Occipital lobe (tissue), 2 donors: ENCODE results near the gene BNIPL. TPM values are rescaled to one million over a fixed set of nuclear protein-coding genes. Genes with fewer than 3 reads are reported as not detected.

Source experiments
- DNase-seq: peaks from one replicate; lab custom pipeline; 2025; lab: John Stamatoyannopoulos, UW
- total RNA-seq: library from RNA; depleted of rRNA; stranded (reverse); fragments of >200 nt; gene quantifications from one replicate; pipeline ENCODE4 v1.2.3, GENCODE V29; 2014

Gene BNIPL, protein sequence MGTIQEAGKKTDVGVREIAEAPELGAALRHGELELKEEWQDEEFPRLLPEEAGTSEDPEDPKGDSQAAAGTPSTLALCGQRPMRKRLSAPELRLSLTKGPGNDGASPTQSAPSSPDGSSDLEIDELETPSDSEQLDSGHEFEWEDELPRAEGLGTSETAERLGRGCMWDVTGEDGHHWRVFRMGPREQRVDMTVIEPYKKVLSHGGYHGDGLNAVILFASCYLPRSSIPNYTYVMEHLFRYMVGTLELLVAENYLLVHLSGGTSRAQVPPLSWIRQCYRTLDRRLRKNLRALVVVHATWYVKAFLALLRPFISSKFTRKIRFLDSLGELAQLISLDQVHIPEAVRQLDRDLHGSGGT
- 0.16 TPM for total RNA-seq

DNA sequence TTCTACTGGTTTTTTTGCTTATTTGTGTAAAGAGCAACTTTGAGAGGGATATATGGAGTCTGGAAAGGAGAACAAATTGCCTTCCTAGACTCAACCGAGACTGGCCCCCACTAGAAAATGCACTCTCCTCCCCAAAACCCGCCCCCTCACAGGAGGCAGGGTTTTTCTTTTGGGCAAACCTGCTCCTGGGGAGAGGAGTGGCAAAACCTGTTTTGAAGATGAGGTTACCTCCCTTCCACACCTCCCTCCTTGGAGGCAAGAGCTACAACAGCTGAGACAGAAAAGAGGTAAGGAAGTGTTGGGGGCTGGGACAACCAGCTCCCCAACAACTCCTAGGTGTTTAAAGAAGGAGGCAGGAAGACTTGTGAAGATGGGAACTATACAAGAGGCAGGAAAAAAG, at the start of gene BNIPL:
BNIPL (plus strand) TSS at position 231 of the 400 bp plus-strand sequence; CDS start at position 371, 140 bp downstream.
- DNase-seq: no peak

DNA sequence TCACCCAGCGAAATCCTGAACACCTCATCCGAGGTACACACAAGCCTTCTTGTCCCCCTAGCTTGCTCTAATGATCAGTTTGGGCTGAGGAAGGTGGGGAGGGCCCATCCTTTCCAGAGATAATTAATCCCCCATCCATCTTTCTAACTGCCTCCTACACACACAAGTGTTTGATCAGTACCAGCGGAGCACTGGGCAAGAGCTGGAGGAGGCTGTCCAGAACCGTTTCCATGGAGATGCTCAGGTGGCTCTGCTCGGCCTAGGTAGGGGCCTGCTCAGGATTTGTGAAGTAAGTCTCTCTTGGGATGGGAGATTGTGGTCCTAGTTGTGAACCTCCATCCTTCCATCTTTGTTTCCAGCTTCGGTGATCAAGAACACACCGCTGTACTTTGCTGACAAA, 48.5 kb upstream of the BNIPL start:
- DNase-seq: no peak

DNA sequence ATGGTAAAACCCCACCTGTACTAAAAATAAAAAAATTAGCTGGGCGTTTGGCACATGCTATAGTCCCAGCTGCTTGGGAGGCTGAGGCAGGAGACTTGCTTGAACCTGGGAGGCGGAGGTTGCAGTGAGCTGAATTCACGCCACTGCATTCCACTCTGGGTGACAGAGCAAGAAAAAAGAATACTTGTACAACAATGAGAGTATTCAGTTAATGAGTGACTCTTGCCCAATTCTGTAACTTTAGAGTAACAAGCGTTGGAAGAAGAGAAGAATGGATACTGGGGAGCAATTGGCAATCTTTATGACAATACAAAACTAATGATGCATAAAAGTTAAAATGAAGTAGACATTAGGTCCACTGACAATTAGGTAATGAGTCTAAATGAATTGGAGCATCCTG, 43.8 kb upstream of the BNIPL start:
- DNase-seq: no peak

DNA sequence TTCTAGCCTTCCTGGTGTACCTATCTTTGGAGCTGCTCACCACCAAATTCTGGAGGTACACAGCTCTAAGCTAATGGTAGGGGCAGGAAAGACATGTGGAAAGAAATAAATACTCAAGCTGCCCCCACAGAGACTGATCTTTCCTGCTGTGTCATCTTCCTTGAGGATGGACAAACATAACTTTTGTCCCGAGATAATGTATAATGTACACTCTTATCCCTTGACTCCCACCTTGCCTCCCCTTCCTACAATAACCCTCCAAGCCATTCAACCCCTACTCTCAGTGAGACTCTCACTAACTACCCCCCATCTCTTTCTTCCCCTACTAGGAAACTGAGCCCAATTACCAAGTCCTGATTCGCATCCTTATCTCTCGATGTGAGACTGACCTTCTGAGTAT, 42.1 kb upstream of the BNIPL start:
- no peak for DNase-seq

DNA sequence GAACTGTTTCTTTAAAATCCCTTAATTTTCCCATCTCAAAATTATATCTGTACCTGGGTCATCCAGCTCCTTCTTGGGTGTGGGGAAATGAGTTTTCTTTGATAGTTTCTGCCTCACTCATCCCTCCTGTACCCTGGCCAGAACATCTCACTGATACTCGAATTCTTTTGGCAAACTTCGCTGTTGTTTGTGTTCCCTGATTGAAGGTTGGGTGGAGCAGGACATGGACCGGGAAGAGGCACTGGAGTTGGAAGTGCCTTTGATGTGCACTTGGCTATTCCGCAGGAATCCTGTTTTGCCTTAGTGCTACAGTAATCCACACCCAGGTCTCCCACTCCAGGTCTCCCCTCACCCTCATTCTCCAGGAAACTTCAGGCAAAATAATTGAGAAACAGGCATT, 40.9 kb upstream of the BNIPL start:
- no peak for DNase-seq

DNA sequence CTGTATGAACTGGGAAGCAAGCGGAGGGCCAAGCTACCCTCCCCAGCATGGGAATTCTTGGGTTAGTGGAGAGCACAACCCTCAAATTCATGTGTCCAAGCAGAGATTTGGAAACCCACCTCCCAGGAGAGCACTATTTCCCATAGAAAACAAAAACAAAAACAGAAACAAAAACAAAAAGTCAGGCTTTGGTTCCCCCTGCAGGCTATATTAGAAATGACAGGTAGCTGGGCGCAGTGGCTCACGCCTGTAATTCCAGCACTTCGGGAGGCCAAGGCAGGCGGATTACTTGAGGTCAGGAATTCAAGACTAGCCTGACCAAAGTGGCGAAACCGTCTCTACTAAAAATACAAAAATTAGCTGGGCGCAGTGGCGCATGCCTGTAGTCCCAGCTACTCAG, 40.5 kb upstream of the BNIPL start:
- peak; percentile 14 for DNase-seq

DNA sequence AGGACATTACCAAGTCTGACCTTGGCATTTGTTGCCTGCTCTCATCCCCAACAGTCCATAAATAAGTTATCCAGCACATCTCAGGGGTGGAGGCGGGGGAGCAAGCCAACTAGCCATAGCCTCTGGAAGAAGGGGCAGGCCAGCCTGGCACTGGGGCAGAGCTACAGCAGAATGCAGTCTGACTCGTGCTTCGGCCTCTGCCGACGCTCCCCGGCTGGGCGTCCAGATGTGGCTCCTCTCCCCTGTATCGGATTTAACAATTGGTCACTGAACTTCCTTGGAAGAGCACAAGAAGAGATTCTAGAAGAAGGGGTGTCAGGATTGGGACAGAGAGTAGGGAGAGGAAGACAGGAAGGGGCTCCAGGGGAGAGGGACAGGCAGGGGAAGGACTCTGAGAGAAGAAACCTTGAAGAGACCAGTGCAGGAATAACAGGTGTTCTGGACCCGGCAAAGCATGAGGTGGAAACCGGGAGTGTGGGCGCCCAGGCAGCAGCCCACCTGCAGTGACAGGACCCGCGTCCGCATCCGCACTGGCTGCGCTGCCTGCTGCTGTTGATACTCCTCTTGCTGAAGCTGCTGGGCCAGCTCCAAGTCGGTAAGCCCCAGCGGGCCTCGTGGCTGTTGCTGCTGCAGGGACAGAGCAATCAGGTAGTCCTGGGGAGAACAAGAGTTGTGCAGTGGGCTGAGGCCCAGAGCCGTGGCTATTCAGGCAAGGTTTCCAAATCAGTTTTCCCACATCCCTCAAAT, 39.1 kb upstream of the BNIPL start:
- no peak for DNase-seq

DNA sequence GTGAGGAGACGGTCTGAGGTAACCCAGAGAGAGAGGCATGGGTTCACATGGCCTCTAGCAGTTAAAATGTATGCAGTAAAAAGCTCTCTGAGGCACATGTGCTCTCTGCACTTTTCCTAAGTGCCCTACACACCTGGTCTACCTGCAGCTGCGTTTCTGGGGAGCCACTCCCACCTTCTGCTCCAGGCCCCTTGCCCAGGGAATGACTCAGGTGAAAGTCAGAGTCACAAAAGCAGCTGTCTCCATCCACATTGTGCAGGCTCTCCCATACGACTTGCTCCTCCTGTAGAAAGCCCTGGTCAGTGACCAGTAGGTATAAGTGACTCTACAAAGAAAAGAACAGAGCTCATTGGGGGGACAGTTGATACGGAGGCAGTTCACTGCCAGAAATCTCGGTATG, 38.4 kb upstream of the BNIPL start:
- no peak for DNase-seq

DNA sequence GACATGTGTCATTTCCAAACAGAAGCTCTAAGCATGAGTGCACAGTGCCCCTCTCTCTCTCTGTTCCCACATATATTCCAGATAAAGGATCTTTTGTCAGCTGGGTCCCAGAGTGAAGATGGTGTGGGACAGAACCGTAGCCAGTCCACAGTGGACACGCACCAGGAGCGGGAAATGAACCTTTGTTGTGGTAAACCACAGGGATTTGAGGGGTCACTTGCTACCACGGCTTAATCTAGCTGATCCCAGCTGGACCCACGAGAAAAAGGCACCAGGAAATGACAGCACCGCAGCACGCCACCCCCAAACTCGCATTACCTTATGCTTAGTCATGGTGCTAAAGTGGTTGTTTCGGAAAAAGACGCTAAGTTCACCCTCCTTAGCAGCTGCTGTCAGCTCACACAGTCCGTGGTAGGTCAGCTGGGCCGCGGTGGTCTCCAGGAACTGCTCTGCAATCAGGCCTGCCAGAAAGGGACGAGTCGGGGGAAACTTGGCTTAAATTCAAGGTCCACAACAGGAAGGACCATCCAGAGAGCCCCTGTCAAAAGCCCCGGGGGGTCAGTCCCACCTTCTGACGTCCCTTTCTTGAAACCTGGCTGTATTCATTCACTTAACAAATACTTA, 37.2 kb upstream of the BNIPL start:
- DNase-seq: no peak

DNA sequence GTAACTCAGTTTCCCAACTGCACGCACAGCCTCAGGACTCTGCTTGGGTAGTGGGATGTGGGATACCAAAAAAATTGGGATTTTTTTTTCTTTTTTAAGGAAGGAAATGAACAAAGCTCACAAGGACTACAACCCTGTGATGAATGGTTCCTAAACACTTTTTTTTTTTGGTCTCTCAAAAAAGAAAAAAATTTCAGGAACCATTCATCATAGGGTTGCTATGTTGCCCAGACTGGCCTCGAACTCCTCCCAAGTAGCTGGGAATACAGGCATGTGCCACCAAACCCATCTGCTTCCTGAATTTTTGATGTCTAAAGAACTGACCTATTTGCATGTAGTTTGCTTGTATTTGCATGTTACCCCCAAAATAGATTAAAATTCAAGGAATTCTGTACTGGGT, 36.5 kb upstream of the BNIPL start:
- DNase-seq: no peak

DNA sequence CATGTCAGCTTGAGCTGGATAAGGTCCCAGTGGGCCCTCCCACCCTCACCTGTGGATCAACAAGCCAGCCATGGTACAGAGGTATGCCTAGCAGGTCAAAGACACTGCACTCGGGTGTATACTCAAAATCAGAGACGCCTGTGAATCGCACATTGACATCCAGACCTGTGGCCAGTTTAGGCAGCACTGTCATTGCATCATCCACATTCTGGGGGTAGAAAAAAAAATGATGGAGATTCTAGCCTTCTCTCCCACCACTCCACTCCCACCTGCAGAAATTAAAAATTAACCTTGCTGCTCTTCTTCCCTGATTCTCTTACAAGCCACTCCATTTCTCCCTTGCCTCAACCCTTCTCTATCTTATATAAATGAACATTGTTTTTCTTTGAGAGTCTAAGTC, 36.0 kb upstream of the BNIPL start:
- DNase-seq: no peak

DNA sequence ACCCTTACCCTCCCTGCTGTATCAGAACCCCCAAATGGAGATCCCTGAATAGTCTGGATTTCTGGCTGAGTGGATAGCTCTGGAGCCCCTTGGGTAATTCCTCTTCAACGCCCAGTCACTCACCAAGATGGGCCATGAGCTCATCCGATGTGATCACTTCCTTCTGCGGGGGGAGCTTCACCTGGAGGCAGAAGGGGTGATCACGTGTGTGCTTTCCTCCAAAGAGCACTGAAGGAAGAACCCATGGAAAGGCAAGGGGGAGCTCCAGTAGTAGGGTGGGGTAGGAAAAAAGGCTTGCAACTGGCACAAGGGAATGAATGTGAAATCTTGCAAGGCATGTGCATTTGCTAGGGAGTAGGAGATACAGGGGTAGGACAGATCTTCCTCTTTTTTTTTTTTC, 34.8 kb upstream of the BNIPL start:
- DNase-seq: no peak

DNA sequence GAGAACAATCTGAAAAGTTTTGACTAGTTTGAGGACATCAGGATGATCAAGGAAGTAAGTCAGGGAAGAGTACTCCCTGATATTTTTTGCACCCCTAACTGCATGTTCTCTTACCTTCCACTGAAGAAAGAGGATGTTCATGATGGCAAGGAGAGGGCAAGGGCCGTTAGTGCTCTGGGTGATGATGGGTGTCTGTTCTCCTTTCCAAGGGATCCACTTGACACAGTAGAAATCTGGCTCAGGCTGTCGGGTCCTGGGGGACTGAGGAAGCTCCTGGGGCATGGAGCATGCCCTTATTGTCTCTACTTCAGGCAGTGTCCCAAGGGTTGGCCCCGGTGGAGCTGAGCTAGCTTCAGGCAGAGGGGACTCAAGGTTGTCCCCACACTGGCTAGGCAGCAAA, 34.3 kb upstream of the BNIPL start:
- DNase-seq: no peak

DNA sequence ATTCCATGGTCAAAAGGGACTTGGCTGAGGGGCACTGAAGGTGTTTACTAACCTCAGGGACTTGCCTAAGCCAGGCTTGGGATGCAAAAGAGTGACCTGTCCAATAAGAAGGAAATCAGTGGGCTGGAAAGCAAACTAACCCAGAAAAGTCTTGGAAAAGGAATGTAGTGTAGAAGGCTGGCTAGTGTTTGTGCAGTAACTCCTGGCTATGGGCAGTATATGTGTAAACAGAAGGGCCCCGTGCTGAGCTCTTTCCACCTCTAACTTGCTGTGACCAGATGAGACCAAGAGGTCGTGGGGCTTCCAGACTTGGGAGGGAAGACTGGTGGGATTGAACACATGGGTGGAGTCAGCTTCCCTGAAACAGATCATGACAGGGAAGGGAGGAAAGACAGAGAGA, 33.8 kb upstream of the BNIPL start:
- no peak for DNase-seq

DNA sequence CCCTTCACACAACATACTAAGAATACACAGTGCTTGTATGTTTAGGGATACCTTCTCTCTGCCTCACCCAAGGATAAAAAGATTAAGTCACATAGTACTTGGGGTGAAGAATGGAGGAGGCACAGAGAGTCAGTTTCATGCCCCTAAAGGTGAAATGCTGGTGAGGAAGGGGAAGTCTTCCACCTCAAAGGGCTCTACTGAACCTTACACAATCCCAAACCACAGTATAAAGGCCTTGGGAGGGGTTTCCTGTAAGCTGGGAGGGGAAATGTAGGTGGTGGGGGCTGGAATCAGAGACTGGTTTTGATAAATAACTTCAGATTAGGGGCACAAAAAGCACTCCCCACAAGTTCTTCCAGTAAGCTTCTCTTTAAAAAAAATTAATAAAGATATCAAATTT, 33.2 kb upstream of the BNIPL start:
- DNase-seq: no peak

DNA sequence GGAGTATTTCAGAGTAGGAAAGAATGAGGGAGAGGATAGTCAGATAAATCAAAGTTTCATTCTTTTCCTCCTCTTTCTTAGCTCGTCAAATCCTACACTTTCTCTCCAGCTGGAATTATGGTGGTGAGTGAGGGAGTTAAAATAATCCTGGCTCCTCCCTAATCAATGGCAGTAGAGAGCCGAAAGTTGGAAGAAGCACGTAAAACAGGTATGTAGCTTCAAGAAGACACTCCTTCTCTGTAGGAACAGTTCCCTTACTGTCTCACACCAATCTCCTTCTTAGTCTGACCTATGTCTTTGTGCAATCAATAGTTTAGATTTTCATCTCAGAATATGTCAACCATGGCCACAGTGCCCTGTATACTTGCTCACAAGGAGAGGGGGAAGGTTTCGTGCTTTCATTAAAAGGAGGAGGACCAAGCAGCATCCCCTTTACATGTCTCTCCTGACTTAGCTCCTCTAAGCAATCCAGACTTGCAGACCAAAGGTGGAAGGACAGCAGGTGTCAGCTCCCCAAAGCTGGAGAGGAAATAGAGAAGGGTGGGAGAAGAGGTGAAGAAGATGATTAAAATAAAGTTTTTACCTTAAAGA, 30.6 kb upstream of the BNIPL start:
- no peak for DNase-seq

DNA sequence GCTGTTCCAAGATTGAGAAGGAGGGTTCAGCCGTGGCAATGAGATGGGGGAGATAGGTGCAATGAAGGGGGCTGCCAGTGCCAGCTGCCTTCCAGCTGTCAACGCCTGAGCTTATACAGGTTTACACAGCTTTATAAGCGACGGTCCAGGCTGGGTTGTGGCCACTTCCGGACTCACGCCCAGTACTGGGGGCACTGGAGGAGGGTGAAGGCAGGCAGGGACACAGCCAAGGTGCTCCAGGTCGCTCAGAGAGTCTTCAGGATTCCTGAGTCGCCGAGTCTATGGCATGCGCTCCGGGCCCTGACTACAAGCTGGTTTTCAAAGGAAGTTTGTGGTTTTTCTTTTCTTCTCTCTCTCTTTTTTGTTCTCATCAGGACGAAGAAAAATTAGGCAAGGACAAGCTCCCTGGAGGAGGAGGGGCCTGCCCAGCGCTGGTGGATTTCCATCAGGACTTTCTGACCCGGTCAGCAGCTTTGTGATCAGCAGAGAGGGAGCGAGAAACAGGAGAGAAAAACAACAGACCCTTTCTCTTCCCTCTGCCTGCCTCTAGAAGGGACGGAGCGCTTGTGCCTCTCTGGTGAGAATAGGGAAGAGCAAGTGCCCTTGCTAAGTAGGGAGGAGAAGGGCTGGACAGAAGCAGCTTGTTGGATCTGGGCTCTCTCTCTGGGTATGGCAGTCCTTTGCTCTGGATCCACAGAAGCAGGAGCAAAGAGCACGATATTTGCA, 29.9 kb upstream of the BNIPL start, which contains the start of gene MINDY1:
MINDY1 (minus strand) TSS at position 576 of the 726 bp plus-strand sequence. CDS start 4,285 bp downstream, outside the sequence.
- peak; percentile 80 for DNase-seq

DNA sequence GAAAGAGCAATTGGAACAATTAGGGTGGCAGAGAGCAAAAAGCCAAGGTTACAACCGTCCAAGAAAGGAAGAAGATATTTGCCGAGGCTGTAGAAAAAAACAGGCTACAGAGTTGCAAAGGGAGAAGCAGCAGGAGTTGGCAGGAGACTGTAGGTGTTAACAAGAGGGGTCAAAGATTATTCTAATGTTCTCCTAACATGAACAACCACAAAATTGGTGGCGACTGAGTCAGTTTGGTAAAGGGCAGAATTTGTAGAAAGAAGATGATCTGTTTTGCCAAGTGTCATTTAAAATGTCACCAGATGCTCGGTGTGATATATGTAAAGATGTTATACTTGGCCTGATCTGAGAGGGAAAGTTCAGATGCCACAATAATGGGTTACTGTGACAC, 28.5 kb upstream of the BNIPL start:
- DNase-seq: no peak

DNA sequence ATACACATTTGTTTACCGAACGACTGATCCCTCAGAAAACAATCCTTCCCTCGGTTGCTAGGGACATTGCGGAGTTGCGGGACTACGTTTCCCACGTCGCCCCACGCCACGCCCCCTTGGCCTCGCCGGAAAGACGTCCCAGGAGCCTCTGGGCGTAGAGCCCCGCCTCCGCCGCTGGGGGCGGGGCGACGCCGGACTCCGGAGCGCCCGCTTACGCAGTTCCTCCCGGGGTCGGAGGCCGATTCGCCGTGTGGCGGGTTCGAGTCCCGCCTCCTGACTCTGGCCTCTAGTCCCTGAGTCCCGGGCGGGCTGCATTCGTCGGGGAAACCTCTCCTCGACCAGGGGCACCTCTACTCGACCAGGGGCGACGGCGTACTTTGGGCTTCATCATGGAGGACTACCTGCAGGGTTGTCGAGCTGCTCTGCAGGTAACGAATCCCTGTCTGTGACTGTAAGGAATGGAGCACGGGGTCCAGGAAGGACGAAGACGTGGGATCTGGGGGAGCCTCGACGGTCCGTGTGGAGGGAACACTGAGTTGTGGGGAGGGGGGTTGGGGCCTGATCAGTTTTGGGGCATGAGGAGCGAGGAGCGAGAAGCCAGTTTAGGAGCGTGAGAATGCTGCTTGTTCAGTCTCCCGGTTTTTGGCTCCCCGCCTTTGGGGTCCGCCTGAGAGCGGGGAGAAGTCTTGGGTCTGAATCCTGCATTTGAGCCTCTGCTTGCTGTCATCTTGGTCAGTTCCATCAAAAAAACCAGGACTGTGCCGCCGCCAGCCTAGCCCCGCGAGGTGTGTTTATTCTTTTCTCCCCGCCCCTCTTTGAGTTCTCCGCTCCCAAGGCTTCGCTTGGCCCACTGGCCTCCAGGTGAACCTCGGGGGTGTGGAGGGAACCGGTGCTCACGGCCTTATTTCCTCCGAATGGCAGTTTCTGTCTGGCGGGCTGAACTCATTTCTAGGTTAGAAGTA, 27.9 kb upstream of the BNIPL start, which contains the start of gene PRUNE1:
PRUNE1 (plus strand) TSS at position 206 of the 962 bp plus-strand sequence; CDS start at position 390, 184 bp downstream.
- DNase-seq: peak; percentile 90

DNA sequence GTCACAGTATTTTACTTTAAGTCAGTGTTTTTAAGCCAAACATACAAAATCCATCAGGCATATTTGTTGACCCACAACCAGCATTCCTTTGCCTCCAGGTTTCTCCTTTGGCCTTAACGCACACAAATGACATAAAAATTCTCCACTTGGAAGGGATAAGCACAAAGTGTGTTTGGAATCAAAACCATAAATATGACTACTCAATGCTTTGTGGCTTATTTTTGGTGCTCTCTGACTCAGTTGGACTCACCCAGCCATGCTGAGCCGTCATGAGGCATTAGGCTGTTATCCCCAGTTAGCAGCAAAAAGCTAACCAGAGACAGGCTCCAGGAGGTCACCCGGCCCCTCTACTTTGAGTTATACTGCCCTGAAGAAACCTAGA, 27.2 kb upstream of the BNIPL start:
- no peak for DNase-seq
